GM12891 (cell line): Measurements from ENCODE around the gene KCNK16.

Experiments
- POLR2A ChIP-seq: IDR thresholded peaks from 2 replicates; pipeline ENCODE4 v1.6.1; 2011; ENCODE audit warnings: low read depth, low read length, control low read depth
- POLR2AphosphoS5 ChIP-seq: IDR thresholded peaks from 2 replicates; pipeline ENCODE4 v1.6.1; 2011; ENCODE audit warnings: low read depth, low read length, control low read depth
- POU2F2 ChIP-seq: IDR thresholded peaks from 2 replicates; pipeline ENCODE4 v1.6.1; 2011; ENCODE audit warnings: low read depth, mild to moderate bottlenecking, control low read depth, low read length, moderate library complexity
- TAF1 ChIP-seq: IDR thresholded peaks from 2 replicates; pipeline ENCODE4 v1.6.1; 2011; ENCODE audit warnings: low read depth, low read length, control low read depth

DNA sequence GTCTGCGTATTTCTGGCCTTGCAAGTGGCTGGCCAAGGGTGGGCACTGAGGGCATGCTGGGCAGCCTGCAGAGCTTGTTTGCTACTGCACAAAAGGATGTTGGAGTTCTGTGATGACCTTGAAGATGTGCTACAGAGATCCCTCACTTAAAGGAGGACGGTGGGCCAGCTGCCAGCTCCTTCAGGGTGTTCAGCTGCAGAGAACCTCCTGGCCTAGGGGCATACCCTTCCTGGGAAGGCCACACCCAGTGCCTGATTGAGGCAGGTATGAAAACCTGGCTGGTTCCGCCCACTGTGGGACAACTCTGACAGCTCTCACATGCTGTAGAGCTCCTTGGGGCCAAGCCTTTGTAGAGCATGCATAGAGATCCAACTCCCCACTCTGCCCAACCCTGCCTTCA, 5.2 kb downstream of the KCNK16 start:
- TF ChIP-seq POLR2A (no peak), POLR2AphosphoS5 (no peak), POU2F2 (no peak), TAF1 (no peak)
